SU-DHL-6 (cell line): ENCODE measurements around the gene SDK1.

Source experiments
- EZH2phosphoT487 ChIP-seq: fragments of 200-600 bp; sonication (generic), shearing (Covaris generic); conservative IDR thresholded peaks from 2 replicates; pipeline ENCODE4 v1.6.1; 2018; ENCODE audit warnings: mild to moderate bottlenecking, antibody characterized with exemption, low read length, moderate library complexity, mixed read lengths
- TF ChIP-seq, protein P1 (sequence below): fragments of 200-600 bp; sonication (generic); IDR thresholded peaks from one replicate; pipeline ENCODE4 v1.5.1; 2017; ENCODE audit warnings: antibody characterized with exemption, mild to moderate bottlenecking, low read length, moderate library complexity; ENCODE audit not compliant: insufficient read depth, poor library complexity, severe bottlenecking

DNA sequence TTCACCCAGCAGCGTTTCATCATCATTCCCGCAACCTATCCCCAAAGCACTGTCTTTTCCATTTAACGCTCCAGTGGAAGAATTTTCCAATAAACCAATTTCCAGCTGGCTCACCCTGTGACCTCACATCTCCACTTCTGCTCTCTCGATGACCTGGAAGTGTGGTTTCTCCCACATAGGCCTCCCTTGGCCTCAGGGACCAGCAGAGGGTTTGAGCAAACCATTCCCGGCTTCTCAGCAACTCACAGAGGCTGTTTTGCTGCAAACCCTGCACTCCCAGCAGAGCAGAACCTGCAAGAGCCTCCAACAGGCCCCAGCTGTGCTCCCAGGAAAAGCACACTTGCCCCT is 858.1 kb downstream of the SDK1 start:
- TF ChIP-seq, protein P1, sequence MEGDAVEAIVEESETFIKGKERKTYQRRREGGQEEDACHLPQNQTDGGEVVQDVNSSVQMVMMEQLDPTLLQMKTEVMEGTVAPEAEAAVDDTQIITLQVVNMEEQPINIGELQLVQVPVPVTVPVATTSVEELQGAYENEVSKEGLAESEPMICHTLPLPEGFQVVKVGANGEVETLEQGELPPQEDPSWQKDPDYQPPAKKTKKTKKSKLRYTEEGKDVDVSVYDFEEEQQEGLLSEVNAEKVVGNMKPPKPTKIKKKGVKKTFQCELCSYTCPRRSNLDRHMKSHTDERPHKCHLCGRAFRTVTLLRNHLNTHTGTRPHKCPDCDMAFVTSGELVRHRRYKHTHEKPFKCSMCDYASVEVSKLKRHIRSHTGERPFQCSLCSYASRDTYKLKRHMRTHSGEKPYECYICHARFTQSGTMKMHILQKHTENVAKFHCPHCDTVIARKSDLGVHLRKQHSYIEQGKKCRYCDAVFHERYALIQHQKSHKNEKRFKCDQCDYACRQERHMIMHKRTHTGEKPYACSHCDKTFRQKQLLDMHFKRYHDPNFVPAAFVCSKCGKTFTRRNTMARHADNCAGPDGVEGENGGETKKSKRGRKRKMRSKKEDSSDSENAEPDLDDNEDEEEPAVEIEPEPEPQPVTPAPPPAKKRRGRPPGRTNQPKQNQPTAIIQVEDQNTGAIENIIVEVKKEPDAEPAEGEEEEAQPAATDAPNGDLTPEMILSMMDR = no peak
- TF ChIP-seq EZH2phosphoT487 = no peak
